Transverse colon (tissue), 3 donors: ENCODE results near the gene CTNNAL1.

Source experiments
- POLR2A ChIP-seq: fragments of 450-650 bp; IDR thresholded peaks from one replicate; pipeline ENCODE4 v1.6.1; 2016; ENCODE audit warnings: antibody characterized with exemption, mild to moderate bottlenecking, moderate library complexity
- POLR2AphosphoS5 ChIP-seq, 3 donors: sonication (generic); formaldehyde crosslinking; IDR thresholded peaks; one replicate each; pipeline ENCODE4 v1.6.1; 2016; ENCODE audit warnings: antibody characterized with exemption in 3 of 3

DNA sequence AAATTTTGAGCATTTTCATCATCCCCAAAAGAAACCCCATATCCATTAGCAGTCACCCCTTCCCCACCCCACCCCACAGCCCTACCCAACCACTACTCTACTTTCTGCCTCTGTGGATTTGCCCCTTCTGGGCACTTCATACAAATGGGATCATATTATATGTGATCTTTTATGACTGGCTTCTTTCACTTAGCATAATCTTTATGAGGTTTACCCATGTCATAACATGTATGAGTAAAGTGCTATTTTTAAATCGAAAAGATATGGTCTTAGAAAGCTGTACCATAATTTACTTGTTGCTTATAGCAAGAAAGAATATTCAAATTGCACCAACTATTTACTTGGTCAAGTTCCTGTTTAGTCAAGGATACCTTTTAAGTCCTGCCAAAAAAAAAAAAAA lies 92.1 kb downstream of the CTNNAL1 start:
- no peak for TF ChIP-seq POLR2AphosphoS5 (IDR thresholded peaks at IDR 0.05)
- TF ChIP-seq POLR2A: no peak
